GM12878 (cell line): ENCODE data around the gene CATSPERD. TPM values are rescaled to one million over a fixed set of nuclear protein-coding genes. Genes with fewer than 3 reads are reported as not detected.

Experiments
- ATAC-seq: fragments of 200-7000 bp; cut with Tn5 transposase; 3 replicates; pipeline ENCODE4 v1.9.1; 2020; ENCODE audit warnings: mild to moderate bottlenecking, moderate library complexity
- BruUV-seq: library from RNA; stranded (reverse); fragments of 400-500 nt; replicated peaks from 2 replicates; lab custom pipeline; 2021; lab: Mats Ljungman, UMichigan
- CTCF ChIA-PET: fragments of 300-600 bp; sonication (Branson Sonifier 250); formaldehyde crosslinking; extraction: SDS; loops from one replicate; lab custom pipeline; 2021; ENCODE audit warnings: inconsistent platforms; lab: Yijun Ruan, JAX
- POLR2A ChIA-PET: fragments of 350-600 bp; formaldehyde crosslinking; extraction: SDS; loops from one replicate; lab custom pipeline; 2021; ENCODE audit warnings: inconsistent platforms; lab: Charles Lee
- RAD21 ChIA-PET: fragments of 300-600 bp; sonication (Branson Sonifier 250); formaldehyde crosslinking; loops from one replicate; lab custom pipeline; 2023; ENCODE audit warnings: antibody characterized with exemption; ENCODE audit not compliant: unreplicated experiment; lab: Charles Lee
- SMC1A ChIA-PET: fragments of 300-600 bp; sonication (Branson Sonifier 250); formaldehyde crosslinking; loops from one replicate; lab custom pipeline; 2023; ENCODE audit not compliant: unreplicated experiment, uncharacterized antibody; lab: Charles Lee
- DNase-seq: peaks from one replicate; pipeline ENCODE4 v3.0.0-alpha.2; 2011; ENCODE audit warnings: low read depth, low spot score
- FAIRE-seq: peaks from 3 replicates; lab custom pipeline; 2011; peaks lifted over from hg19 to GRCh38; lab: Jason Lieb, UNC
- H2AFZ ChIP-seq: 2 replicates; pipeline ENCODE4 v1.6.0; 2011; ENCODE audit warnings: low read depth, low read length, control low read depth; ENCODE audit not compliant: control insufficient read depth
- H3K27ac ChIP-seq: 2 replicates; pipeline ENCODE4 v1.5.1; 2011; ENCODE audit warnings: control low read depth; ENCODE audit not compliant: control insufficient read depth, insufficient read depth
- H3K27me3 ChIP-seq, 2 experiments: replicated peaks in 1 of 2; 2 replicates each; pipeline versions ENCODE4 v1.6.0 to v1.6.1; 2011; ENCODE audit warnings: low read length in 1 of 2; ENCODE audit not compliant: control insufficient read depth in 2 of 2, insufficient read depth in 2 of 2
- H3K36me3 ChIP-seq, 2 experiments: 2 replicates each; pipeline ENCODE4 v1.5.1; 2011; ENCODE audit warnings: low read length in 1 of 2; ENCODE audit not compliant: control insufficient read depth in 2 of 2, insufficient read depth in 2 of 2
- H3K4me1 ChIP-seq: 2 replicates; pipeline ENCODE4 v1.6.1; 2011; ENCODE audit warnings: mild to moderate bottlenecking, low read length, moderate library complexity, mixed read lengths; ENCODE audit not compliant: control insufficient read depth, insufficient read depth
- H3K4me2 ChIP-seq: 2 replicates; pipeline ENCODE4 v1.6.0; 2011; ENCODE audit warnings: control low read depth; ENCODE audit not compliant: control insufficient read depth, insufficient read depth
- H3K4me3 ChIP-seq: fragments of 200-600 bp; sonication (generic); 2 replicates; pipeline ENCODE4 v1.5.1; 2016
- H3K79me2 ChIP-seq: 2 replicates; pipeline ENCODE4 v1.6.0; 2011; ENCODE audit warnings: low read length; ENCODE audit not compliant: control insufficient read depth, insufficient read depth
- H3K9ac ChIP-seq: 2 replicates; pipeline ENCODE4 v1.8.0; 2011; ENCODE audit warnings: low read length, control low read depth, mixed read lengths; ENCODE audit not compliant: control insufficient read depth, insufficient read depth
- H3K9me3 ChIP-seq: replicated peaks from 3 replicates; pipeline ENCODE4 v1.5.1; 2011; ENCODE audit warnings: mild to moderate bottlenecking, low read length; ENCODE audit not compliant: control insufficient read depth, insufficient read depth
- H4K20me1 ChIP-seq: 2 replicates; pipeline ENCODE4 v1.6.0; 2011; ENCODE audit not compliant: control insufficient read depth, insufficient read depth
- CHD2 ChIP-seq: IDR thresholded peaks from 2 replicates; pipeline ENCODE4 v1.6.1; 2011; ENCODE audit warnings: low read depth, low read length, improper control_type of control experiment, borderline replicate concordance
- ESRRA ChIP-seq: IDR thresholded peaks from 2 replicates; pipeline ENCODE4 v1.6.1; 2012; ENCODE audit warnings: mild to moderate bottlenecking, low read length, improper control_type of control experiment
- HDGF ChIP-seq: fragments of 450-650 bp; IDR thresholded peaks from 2 replicates; pipeline ENCODE4 v1.6.1; 2016; ENCODE audit warnings: antibody characterized with exemption
- IKZF1 ChIP-seq: fragments of 450-650 bp; conservative IDR thresholded peaks from 2 replicates; pipeline ENCODE4 v1.6.1; 2017; ENCODE audit warnings: antibody characterized with exemption, mild to moderate bottlenecking
- KLF5 ChIP-seq: fragments of 450-650 bp; IDR thresholded peaks from 2 replicates; pipeline ENCODE4 v1.6.1; 2014; ENCODE audit warnings: mild to moderate bottlenecking; ENCODE audit not compliant: partially characterized antibody
- LARP7 ChIP-seq: fragments of 450-650 bp; IDR thresholded peaks from 2 replicates; pipeline ENCODE4 v1.6.1; 2017; ENCODE audit warnings: mild to moderate bottlenecking
- RBBP5 ChIP-seq: fragments of 200-600 bp; sonication (generic); conservative IDR thresholded peaks from 2 replicates; pipeline ENCODE4 v1.6.1; 2016
- SREBF1 ChIP-seq: IDR thresholded peaks from 2 replicates; pipeline ENCODE4 v1.6.1; 2012; ENCODE audit warnings: mild to moderate bottlenecking, low read length
- WGBS: methylation state at CpG from one replicate; pipeline ENCODE4 v1.1.6; 2016; ENCODE audit warnings: low lambda C conversion rate; ENCODE audit not compliant: insufficient replicate concordance, insufficient coverage; ENCODE audit errors: missing lambda C conversion rate; 5-methylcytosine and 5-hydroxymethylcytosine counted together
- in situ Hi-C: fragments of 300-500 bp; cut with MboI; formaldehyde crosslinking; loops from 9 replicates; pipeline ENCODE4 v1.14.3; 2018; ENCODE audit warnings: mixed read lengths
- intact Hi-C: fragments of 100-400 bp; cut with micrococcal nuclease; formaldehyde crosslinking; loops from one replicate; pipeline ENCODE4 v1.14.2; 2022; ENCODE audit not compliant: unreplicated experiment
- polyA plus RNA-seq, 11 experiments: library from polyadenylated mRNA; depleted of rRNA in 4 of 11; unstranded in 6 of 11; stranded (reverse) in 5 of 11; fragments of >200 nt; fragmentation: Nextera tagmentation in 4 of 11; fragmentation: Illumina TruSeq in 1 of 11; extraction: Ambion mirVana in 4 of 11; extraction: Trizol in 1 of 11; gene quantifications; 1 replicate in 1 of 11; 2 replicates in 10 of 11; pipeline versions ENCODE4 v1.2.1 to v1.2.3, GENCODE V29; 2011 to 2016; ENCODE audit warnings: inconsistent platforms in 2 of 11, missing spikeins in 2 of 11, low read depth in 1 of 11
- total RNA-seq, 4 experiments: library from RNA; depleted of rRNA in 3 of 4; stranded (reverse); fragments of >200 nt in 3 of 4; fragmentation: Illumina TruSeq in 1 of 4; extraction: Trizol in 1 of 4; gene quantifications; 2 replicates each; pipeline versions ENCODE4 v1.2.1 to v1.2.3, GENCODE V29; 2013 to 2021
- TF ChIP-seq, protein P1 (sequence below): fragments of 450-650 bp; IDR thresholded peaks from 2 replicates; pipeline ENCODE4 v1.6.1; 2017; ENCODE audit warnings: mild to moderate bottlenecking, moderate library complexity
- TF ChIP-seq, protein P2 (sequence below): IDR thresholded peaks from 2 replicates; pipeline ENCODE4 v1.6.1; 2011; ENCODE audit warnings: borderline replicate concordance, low read depth, mild to moderate bottlenecking, moderate library complexity, low read length; ENCODE audit not compliant: insufficient read depth, poor library complexity, severe bottlenecking

The CATSPERD gene
- total and polyA plus RNA-seq, 10 of the 15 experiments (the other 5 are each of a cell fraction or from before 2014, with no cell fraction given): 0.02 to 0.38 (median 0.11) TPM; not detected in 5

DNA sequence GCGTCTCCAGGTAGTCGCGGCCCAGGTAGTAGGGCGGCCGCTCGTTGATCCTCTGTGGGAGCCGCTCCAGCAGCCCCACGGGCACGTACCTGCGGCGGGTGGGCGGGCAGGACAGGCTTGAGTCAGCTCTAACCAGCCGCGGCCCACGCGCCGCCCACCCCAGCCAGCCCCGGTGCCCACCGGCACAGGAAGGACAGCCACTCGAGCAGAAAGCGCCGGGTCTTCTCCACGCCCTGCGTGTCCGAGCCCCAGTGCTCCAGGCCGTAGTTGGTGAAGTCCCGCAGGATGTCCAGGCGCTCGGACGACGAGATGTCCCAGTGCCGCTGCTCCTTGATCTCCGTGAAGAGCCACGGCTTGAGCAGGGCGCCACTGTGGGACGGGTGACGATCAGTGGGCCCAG lies 65.0 kb downstream of the CATSPERD start:
- no peak for FAIRE-seq
- TF ChIP-seq SREBF1: no peak
- no peak for TF ChIP-seq RBBP5
- TF ChIP-seq, protein P1, sequence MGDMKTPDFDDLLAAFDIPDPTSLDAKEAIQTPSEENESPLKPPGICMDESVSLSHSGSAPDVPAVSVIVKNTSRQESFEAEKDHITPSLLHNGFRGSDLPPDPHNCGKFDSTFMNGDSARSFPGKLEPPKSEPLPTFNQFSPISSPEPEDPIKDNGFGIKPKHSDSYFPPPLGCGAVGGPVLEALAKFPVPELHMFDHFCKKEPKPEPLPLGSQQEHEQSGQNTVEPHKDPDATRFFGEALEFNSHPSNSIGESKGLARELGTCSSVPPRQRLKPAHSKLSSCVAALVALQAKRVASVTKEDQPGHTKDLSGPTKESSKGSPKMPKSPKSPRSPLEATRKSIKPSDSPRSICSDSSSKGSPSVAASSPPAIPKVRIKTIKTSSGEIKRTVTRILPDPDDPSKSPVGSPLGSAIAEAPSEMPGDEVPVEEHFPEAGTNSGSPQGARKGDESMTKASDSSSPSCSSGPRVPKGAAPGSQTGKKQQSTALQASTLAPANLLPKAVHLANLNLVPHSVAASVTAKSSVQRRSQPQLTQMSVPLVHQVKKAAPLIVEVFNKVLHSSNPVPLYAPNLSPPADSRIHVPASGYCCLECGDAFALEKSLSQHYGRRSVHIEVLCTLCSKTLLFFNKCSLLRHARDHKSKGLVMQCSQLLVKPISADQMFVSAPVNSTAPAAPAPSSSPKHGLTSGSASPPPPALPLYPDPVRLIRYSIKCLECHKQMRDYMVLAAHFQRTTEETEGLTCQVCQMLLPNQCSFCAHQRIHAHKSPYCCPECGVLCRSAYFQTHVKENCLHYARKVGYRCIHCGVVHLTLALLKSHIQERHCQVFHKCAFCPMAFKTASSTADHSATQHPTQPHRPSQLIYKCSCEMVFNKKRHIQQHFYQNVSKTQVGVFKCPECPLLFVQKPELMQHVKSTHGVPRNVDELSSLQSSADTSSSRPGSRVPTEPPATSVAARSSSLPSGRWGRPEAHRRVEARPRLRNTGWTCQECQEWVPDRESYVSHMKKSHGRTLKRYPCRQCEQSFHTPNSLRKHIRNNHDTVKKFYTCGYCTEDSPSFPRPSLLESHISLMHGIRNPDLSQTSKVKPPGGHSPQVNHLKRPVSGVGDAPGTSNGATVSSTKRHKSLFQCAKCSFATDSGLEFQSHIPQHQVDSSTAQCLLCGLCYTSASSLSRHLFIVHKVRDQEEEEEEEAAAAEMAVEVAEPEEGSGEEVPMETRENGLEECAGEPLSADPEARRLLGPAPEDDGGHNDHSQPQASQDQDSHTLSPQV: no peak
- TF ChIP-seq, protein P2, sequence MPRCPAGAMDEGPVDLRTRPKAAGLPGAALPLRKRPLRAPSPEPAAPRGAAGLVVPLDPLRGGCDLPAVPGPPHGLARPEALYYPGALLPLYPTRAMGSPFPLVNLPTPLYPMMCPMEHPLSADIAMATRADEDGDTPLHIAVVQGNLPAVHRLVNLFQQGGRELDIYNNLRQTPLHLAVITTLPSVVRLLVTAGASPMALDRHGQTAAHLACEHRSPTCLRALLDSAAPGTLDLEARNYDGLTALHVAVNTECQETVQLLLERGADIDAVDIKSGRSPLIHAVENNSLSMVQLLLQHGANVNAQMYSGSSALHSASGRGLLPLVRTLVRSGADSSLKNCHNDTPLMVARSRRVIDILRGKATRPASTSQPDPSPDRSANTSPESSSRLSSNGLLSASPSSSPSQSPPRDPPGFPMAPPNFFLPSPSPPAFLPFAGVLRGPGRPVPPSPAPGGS: no peak
- no peak for TF ChIP-seq IKZF1
- no peak for TF ChIP-seq CHD2
- TF ChIP-seq KLF5: no peak
- no peak for TF ChIP-seq ESRRA
- TF ChIP-seq HDGF: no peak
- no peak for TF ChIP-seq LARP7
- H3K79me2 ChIP-seq: peaks cover 5% of the 10 kb centered on the region
- SMC1A ChIA-PET: no interaction called here
- H2AFZ ChIP-seq: no peak overlapping the region
- no peaks in the 10 kb centered on the region for H3K27me3 ChIP-seq
- POLR2A ChIA-PET: no interaction called here
- ATAC-seq: no peak
- WGBS: 89% methylated on average over 37 of the region's 37 CpGs
- H3K27ac ChIP-seq: no peak overlapping the region
- H3K4me3 ChIP-seq: no peak overlapping the region
- H3K4me2 ChIP-seq: no peak overlapping the region
- BruUV-seq: no TSS peak
- in situ Hi-C loops (no loop called here), intact Hi-C loops (no loop called here)
- peaks cover 4 to 30% of the 10 kb centered on the region in 2 experiments; a peak in 3 of 4 replicates for H3K36me3 ChIP-seq
- no peaks in the 10 kb centered on the region for H3K9me3 ChIP-seq
- H3K9ac ChIP-seq: no peak overlapping the region
- H3K4me1 ChIP-seq: peaks cover 3% of the 10 kb centered on the region; the same call in 1 of the 2 replicates
- RAD21 ChIA-PET: no interaction called here
- no peaks in the 10 kb centered on the region for H4K20me1 ChIP-seq
- CTCF ChIA-PET: no interaction called here
- DNase-seq: no peak
